Measurements from ENCODE around the gene CALU.

- TF ChIP-seq EZH2 (IDR thresholded peaks at IDR 0.05; ENCODE audit: insufficient read depth, poor library complexity, severe bottlenecking) (no peak), EZH2phosphoT487 (IDR thresholded peaks at IDR 0.05; ENCODE audit: insufficient read depth, low read depth) (no peak)
These were observed 75.3 kb downstream of the CALU start for GRCh38 chr7:128814499-128814898.

All from GM23248 (cell line).